ENCODE data around the gene ZNF638.
"Not testable (repeated sequence)": the region's sequence is repeated elsewhere in the genome, so short reads cannot be mapped to it uniquely, and the experiment has no call there.

The ZNF638 gene

DNA sequence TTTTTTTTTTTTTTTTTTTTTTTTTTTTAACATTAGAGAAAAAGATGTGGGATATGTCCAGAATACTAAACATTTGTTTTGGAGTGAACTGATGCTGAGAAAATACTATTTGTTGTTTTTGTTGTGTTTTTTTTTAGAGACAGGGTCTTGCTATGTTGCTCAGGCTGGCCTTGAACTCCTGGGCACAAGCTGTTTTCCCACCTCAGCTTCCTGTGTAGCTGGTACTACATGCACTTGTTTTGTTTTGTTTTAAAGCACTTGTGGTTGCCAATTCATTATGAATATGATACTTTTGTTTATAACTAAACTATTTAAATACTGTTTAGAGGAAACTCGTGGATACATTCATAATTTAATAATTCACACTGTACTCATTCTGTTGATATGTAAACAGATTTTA is 88.4 kb downstream of the ZNF638 start:
- no peak for DNase-seq (ENCODE audit: extremely low spot score)
- ChIA-PET POLR2A (interaction anchor here (0.7 kb wide), 2 partner anchors 50 to 1873 kb away, joined by 5 to 8 read pairs; no protein-coding TSS in a partner anchor), CTCF (interaction anchor here (1.0 to 1.1 kb wide), 2 partner anchors 44 to 120 kb away, joined by 3 read pairs; no protein-coding TSS in a partner anchor)
- TF ChIP-seq, protein P1, sequence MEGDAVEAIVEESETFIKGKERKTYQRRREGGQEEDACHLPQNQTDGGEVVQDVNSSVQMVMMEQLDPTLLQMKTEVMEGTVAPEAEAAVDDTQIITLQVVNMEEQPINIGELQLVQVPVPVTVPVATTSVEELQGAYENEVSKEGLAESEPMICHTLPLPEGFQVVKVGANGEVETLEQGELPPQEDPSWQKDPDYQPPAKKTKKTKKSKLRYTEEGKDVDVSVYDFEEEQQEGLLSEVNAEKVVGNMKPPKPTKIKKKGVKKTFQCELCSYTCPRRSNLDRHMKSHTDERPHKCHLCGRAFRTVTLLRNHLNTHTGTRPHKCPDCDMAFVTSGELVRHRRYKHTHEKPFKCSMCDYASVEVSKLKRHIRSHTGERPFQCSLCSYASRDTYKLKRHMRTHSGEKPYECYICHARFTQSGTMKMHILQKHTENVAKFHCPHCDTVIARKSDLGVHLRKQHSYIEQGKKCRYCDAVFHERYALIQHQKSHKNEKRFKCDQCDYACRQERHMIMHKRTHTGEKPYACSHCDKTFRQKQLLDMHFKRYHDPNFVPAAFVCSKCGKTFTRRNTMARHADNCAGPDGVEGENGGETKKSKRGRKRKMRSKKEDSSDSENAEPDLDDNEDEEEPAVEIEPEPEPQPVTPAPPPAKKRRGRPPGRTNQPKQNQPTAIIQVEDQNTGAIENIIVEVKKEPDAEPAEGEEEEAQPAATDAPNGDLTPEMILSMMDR (IDR thresholded peaks at IDR 0.05; ENCODE audit: control extremely low read depth, extremely low read depth, low read depth, missing control alignments), result no peak

- TF ChIP-seq, protein P1 (IDR thresholded peaks at IDR 0.05; ENCODE audit: control extremely low read depth, extremely low read depth, low read depth, missing control alignments), result no peak
- CTCF ChIA-PET, result interaction anchor here (1.0 kb wide), 1 partner anchor 91 kb away, joined by 3 read pairs; the partner anchor contains the start of gene ZNF638
- DNase-seq (ENCODE audit: extremely low spot score), result no peak
- POLR2A ChIA-PET, result no interaction called here
These were observed 91.2 kb downstream of the ZNF638 start for GRCh38 chr2:71422786-71423185.

- ChIA-PET CTCF (interaction anchor here (1.1 to 1.2 kb wide), 3 partner anchors 8 to 37 kb away, joined by 3 to 4 read pairs (median 3); no protein-coding TSS in a partner anchor), POLR2A (interaction anchor here (0.5 kb wide), 1 partner anchor 82 kb away, joined by 5 read pairs; no protein-coding TSS in a partner anchor)
- TF ChIP-seq, protein P1 (IDR thresholded peaks at IDR 0.05; ENCODE audit: control extremely low read depth, extremely low read depth, low read depth, missing control alignments), result no peak
- no peak for DNase-seq (ENCODE audit: extremely low spot score)
These were observed 92.3 kb downstream of the ZNF638 start for GRCh38 chr2:71423817-71424420.

GRCh38 chr2:71426721-71427120 is 95.1 kb downstream of the ZNF638 start:
- DNase-seq (ENCODE audit: extremely low spot score), result no peak
- CTCF ChIA-PET, result interaction anchor here (1.0 to 1.6 kb wide), 4 partner anchors 9 to 149 kb away, joined by 3 to 4 read pairs (median 4); partner anchors contain the start of gene ZNF638
- POLR2A ChIA-PET, result no interaction called here
- TF ChIP-seq, protein P1 (IDR thresholded peaks at IDR 0.05; ENCODE audit: control extremely low read depth, extremely low read depth, low read depth, missing control alignments), result no peak

DNA sequence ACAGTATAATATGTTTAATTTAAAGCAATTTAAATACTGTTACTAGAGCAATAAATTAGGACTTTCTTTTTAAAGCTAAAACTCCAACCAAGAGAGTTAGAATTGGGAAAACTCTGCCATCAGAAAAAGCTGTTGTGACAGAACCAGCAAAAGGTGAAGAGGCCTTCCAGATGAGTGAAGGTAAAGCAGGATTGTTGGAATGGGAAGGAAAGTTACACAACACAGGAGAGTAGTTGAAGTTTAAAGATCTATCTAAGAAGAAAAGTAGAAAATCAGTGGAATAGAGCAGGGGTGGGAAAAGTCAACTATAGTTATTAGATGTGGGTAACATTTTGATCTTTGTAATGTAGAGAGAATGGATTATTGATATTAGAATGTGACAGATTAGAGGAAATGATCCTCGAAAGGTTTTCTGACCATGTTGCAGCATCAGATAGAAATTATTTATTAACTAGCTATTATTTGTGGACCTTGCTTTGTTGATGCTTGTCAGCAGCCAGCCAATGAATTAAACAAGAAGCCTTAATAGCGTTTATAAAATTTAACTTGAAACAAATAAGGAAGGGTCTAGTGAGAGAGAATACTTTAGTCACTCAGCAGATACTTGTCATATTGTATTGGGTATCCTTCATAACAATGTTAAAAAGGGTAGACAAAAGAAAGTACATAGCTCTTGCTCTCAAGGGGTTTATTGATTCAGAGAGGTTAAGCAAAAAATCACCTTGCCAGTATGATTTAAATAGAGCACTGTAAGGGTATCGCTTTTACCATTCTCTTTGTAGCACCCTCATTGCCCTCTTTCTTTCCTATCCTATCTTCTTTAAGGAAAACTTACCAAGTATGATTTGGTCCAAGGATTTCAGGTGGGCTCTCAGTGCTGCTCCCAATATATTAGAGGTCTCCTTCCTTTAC is 97.1 kb downstream of the ZNF638 start:
- TF ChIP-seq, protein P1 (IDR thresholded peaks at IDR 0.05; ENCODE audit: control extremely low read depth, extremely low read depth, low read depth, missing control alignments), result no peak
- ChIA-PET POLR2A (no interaction called here), CTCF (no interaction called here)
- no peak for DNase-seq (ENCODE audit: extremely low spot score)

DNA sequence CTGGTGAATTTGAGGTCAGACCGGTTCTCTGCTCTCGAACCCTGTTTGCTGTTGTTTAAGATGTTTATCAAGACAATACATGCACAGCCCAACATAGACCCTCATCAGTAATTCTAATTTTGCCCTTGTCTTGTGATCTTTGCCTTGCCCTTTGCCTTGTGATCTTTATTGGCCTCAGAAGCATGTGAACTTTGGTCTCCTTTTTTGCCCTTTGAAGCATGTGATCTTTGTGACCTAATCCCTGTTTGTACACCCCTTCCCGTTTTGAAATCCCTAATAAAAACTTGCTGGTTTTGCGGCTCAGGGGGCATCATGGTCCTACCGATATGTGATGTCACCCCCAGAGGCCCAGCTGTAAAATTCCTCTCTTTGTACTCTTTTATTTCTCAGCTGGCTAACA is 113.6 kb downstream of the ZNF638 start:
- POLR2A ChIA-PET; DNase-seq (ENCODE audit: extremely low spot score); CTCF ChIA-PET: not testable (repeated sequence)
